Measurements from ENCODE around the gene POLRMT. TPM values are rescaled to one million over a fixed set of nuclear protein-coding genes. Genes with fewer than 3 reads are reported as not detected.

POLRMT gene
- total RNA-seq, 1 donor = 16.8 TPM

GRCh38 chr19:581399-582111 is 51.8 kb downstream of the POLRMT start:
- no peak overlapping the region for H3K4me3 ChIP-seq (ENCODE audit: low read length)
- H3K9me3 ChIP-seq (ENCODE audit: low read depth, low read length) = no peaks in the 10 kb centered on the region
- no peaks in the 10 kb centered on the region for H3K27me3 ChIP-seq (ENCODE audit: insufficient read depth, low read length)
- H3K4me1 ChIP-seq (ENCODE audit: insufficient read depth, low read length) = no peaks in the 10 kb centered on the region

- Histone ChIP-seq H3K9me3 (ENCODE audit: low read depth, low read length) (no peaks in the 10 kb centered on the region), H3K4me3 (ENCODE audit: low read length) (no peak overlapping the region), H3K27me3 (ENCODE audit: insufficient read depth, low read length) (no peaks in the 10 kb centered on the region), H3K4me1 (ENCODE audit: insufficient read depth, low read length) (peaks cover 7% of the 10 kb centered on the region)
These were observed 53.0 kb downstream of the POLRMT start for GRCh38 chr19:580274-580835.

DNA sequence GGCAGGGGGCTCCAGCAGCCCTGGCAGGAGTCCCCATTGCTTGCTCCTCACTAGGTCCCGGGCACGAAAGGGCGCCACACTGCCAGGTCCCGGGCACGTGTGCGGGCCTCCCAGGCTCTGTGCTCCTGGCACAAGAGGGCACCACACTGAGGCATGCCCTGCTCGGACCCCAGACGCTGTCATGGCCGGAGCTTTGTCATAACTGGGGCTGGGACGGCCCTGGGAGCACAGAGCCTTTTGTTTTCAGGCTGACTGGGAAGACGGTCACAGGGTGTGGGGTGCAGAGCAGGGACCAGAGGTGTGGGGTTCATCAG is 53.5 kb downstream of the POLRMT start:
- H3K4me3 ChIP-seq (ENCODE audit: low read length) = no peak overlapping the region
- no peaks in the 10 kb centered on the region for H3K9me3 ChIP-seq (ENCODE audit: low read depth, low read length)
- peaks cover 12% of the 10 kb centered on the region for H3K4me1 ChIP-seq (ENCODE audit: insufficient read depth, low read length)
- H3K27me3 ChIP-seq (ENCODE audit: insufficient read depth, low read length) = no peaks in the 10 kb centered on the region

GRCh38 chr19:579111-579841 is 54.1 kb downstream of the POLRMT start:
- Histone ChIP-seq H3K4me1 (ENCODE audit: insufficient read depth, low read length) (peaks cover 18% of the 10 kb centered on the region), H3K9me3 (ENCODE audit: low read depth, low read length) (no peaks in the 10 kb centered on the region), H3K4me3 (ENCODE audit: low read length) (no peak overlapping the region), H3K27me3 (ENCODE audit: insufficient read depth, low read length) (no peaks in the 10 kb centered on the region)

DNA sequence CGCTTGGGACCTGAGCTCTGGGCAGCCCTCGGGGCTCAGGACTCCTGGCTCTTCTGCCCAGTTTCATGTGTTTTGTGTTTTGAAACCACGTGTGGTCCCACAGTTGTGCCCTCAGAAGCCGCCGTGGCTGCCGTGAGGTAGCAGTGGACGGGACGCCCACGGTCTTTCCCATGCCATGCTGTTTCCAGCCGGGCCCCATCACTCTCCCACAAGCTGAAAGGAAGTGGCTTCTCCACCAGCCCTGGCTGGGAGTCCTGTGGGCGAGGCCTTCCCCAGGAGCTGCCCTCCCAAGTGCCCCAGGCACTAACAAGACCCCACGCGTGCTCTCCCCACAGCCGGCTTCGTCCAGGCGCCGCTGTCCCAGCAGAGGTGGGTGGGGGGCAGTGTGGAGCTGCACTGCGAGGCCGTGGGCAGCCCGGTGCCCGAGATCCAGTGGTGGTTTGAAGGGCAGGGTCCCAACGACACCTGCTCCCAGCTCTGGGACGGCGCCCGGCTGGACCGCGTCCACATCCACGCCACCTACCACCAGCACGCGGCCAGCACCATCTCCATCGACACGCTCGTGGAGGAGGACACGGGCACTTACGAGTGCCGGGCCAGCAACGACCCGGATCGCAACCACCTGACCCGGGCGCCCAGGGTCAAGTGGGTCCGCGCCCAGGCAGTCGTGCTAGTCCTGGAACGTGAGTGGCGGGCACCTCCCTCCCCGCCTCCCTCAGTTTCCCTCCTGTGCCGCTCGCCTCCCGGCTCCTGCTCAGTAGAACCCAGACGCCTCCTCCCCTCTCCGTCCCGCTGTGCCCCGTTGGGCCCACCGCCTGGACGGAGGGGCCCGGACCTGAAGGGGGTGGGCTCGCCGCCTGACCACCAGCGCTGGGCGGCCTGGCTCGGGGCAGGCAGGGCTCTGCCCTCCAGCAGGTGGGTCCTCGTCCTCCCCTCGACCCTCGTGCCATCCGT is 55.6 kb downstream of the POLRMT start:
- H3K9me3 ChIP-seq (ENCODE audit: low read depth, low read length) = no peaks in the 10 kb centered on the region
- H3K4me3 ChIP-seq (ENCODE audit: low read length) = no peak overlapping the region
- peaks cover 32% of the 10 kb centered on the region for H3K4me1 ChIP-seq (ENCODE audit: insufficient read depth, low read length)
- H3K27me3 ChIP-seq (ENCODE audit: insufficient read depth, low read length) = no peaks in the 10 kb centered on the region

GRCh38 chr19:576768-577438 is 56.4 kb downstream of the POLRMT start:
- no peak overlapping the region for H3K4me3 ChIP-seq (ENCODE audit: low read length)
- no peaks in the 10 kb centered on the region for H3K27me3 ChIP-seq (ENCODE audit: insufficient read depth, low read length)
- H3K9me3 ChIP-seq (ENCODE audit: low read depth, low read length) = no peaks in the 10 kb centered on the region
- H3K4me1 ChIP-seq (ENCODE audit: insufficient read depth, low read length) = peaks cover 32% of the 10 kb centered on the region

DNA sequence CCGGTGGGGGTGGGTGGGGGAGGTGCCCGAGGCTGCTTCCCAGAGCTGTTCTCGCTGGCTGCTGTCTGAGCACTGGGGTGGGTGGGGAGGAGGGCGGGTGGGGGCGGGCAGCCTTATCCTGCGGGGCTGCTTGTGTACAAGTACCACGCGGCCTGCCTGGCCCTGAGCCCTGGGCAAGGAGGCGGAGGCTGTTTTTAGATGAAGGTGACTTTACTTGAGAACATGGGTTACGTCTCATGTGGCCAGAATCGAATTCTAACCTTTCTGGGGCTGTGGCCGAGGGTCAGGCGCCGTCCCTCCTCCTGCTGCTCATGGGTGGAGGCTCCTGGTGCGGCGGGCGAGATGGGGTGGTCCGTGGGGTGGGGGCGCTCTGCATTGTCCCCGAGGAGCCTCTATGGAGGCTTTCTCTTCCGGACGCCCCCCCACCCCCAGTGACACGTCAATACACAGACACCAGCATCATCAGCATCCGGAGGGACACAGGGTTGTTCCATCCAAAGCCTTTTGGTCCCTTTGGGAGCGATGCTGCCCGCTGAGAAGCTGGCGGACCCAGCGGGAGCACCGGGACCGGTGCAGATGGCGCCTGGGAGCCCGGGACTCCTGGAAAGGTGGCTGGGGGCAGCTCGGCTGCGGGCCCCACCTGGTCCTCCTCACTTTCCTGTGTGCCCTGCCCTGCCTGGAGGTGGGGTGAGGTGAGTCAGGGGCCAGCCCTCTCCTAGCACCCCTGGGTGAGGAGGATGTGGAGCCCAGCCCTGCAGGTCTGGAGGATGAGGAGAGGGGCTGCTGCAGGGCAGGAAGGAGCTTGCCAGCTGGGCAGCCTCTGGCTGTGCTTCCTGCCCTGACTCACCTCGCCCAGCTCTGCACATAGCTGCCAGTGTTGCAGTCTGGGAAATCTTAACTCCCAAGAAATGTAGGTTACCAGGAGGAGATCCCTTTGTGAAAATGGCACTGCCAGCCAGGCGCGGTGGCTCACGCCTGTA is 57.5 kb downstream of the POLRMT start:
- no peak overlapping the region for H3K4me3 ChIP-seq (ENCODE audit: low read length)
- no peaks in the 10 kb centered on the region for H3K9me3 ChIP-seq (ENCODE audit: low read depth, low read length)
- no peaks in the 10 kb centered on the region for H3K27me3 ChIP-seq (ENCODE audit: insufficient read depth, low read length)
- peaks cover 42% of the 10 kb centered on the region for H3K4me1 ChIP-seq (ENCODE audit: insufficient read depth, low read length)

GRCh38 chr19:574658-575526 is 58.4 kb downstream of the POLRMT start:
- Histone ChIP-seq H3K9me3 (ENCODE audit: low read depth, low read length) (no peaks in the 10 kb centered on the region), H3K4me1 (ENCODE audit: insufficient read depth, low read length) (peaks cover 43% of the 10 kb centered on the region), H3K27me3 (ENCODE audit: insufficient read depth, low read length) (no peaks in the 10 kb centered on the region), H3K4me3 (ENCODE audit: low read length) (no peak overlapping the region)

GRCh38 chr19:573519-573825 is 59.9 kb downstream of the POLRMT start:
- Histone ChIP-seq H3K9me3 (ENCODE audit: low read depth, low read length) (no peaks in the 10 kb centered on the region), H3K27me3 (ENCODE audit: insufficient read depth, low read length) (no peaks in the 10 kb centered on the region), H3K4me3 (ENCODE audit: low read length) (peak overlapping the region; percentile 85), H3K4me1 (ENCODE audit: insufficient read depth, low read length) (peaks cover 43% of the 10 kb centered on the region)

DNA sequence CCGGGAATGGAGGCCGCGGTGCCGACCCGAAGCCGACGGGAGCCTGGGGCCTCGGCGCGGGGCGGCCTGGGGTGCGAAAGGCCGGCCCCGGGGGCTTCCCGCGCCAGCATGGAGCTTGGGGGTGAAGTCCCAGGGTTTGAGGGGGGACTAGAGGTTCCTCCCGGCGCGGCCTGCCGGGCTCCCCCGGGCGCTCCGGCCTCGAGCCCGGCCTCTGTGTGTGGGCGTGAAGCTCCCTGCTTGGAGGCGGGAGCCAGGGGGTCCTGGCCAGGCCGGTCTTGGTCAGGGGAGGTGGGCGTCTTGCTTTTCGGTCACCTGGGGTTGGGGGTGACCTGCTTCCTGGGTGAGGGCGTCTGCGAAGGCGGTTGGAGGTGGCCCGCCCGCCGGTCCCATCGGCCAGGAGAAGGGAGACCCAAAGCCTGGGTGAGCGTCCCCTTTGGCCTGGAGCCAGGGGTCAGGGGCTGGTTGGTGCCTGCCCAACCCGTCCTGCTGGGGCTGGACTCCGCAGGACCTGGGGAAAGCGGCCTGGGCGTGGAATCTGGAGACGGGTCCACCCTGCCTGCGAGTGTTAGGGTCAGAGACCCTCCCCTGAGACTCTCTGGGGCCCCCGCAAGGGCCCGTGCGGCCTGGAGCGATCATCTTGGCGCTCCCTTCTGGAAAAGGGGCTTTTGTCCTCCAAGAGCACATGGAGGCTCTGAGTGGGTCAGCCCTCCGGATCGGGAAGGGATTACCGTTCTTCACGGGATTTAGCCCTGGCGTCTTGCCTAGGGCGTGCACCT is 60.4 kb downstream of the POLRMT start:
- peaks cover 45% of the 10 kb centered on the region for H3K4me1 ChIP-seq (ENCODE audit: insufficient read depth, low read length)
- H3K9me3 ChIP-seq (ENCODE audit: low read depth, low read length) = no peaks in the 10 kb centered on the region
- H3K4me3 ChIP-seq (ENCODE audit: low read length) = peak overlapping the region; percentile 85
- no peaks in the 10 kb centered on the region for H3K27me3 ChIP-seq (ENCODE audit: insufficient read depth, low read length)

DNA sequence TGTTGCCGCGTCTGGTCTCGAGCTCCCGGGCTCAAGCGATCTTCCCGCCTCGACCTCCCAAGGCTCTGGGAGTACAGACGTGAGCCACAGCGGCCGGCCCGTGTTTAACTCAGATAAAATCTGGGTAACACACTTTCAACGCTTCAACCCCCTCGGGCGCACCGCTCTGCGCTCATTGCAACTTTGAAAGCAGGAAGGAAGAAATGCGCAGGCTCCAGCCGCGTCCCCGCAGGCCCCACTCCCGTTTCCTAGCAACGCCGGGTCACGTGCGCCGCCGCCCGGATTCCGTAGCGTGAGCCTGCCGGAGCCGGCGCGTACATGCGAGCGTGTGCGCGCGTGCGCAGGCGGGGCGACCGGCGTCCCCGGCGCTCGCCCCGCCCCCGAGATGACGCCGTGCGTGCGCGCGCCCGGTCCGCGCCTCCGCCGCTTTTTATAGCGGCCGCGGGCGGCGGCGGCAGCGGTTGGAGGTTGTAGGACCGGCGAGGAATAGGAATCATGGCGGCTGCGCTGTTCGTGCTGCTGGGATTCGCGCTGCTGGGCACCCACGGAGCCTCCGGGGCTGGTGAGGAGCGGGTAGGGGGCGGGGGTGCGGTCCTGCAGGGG is 61.1 kb downstream of the POLRMT start, which contains the start of gene BSG:
Gene BSG, plus strand, starts transcription at position 457 of the 603 bp plus-strand sequence. Its CDS starts 39 bp downstream, at position 496.
- no peaks in the 10 kb centered on the region for H3K27me3 ChIP-seq (ENCODE audit: insufficient read depth, low read length)
- peak within 1 kb of the TSS; percentile 85 for H3K4me3 ChIP-seq (ENCODE audit: low read length)
- H3K9me3 ChIP-seq (ENCODE audit: low read depth, low read length) = no peaks in the 10 kb centered on the region
- H3K4me1 ChIP-seq (ENCODE audit: insufficient read depth, low read length) = peaks cover 51% of the 10 kb centered on the region

- Histone ChIP-seq H3K27me3 (ENCODE audit: insufficient read depth, low read length) (no peaks in the 10 kb centered on the region), H3K4me1 (ENCODE audit: insufficient read depth, low read length) (peaks cover 58% of the 10 kb centered on the region), H3K4me3 (ENCODE audit: low read length) (peak overlapping the region; percentile 85), H3K9me3 (ENCODE audit: low read depth, low read length) (no peaks in the 10 kb centered on the region)
These were observed 61.8 kb downstream of the POLRMT start for GRCh38 chr19:571566-571974.

All from mononuclear cell (primary cell).